T-helper 17 cell (primary cell): ENCODE data around the gene DNAI7. TPM values are rescaled to one million over a fixed set of nuclear protein-coding genes. Genes with fewer than 3 reads are reported as not detected.
A peak's percentile ranks its signal among the peaks of the same experiment; 100 is the strongest.

ENCODE experiments used
- ATAC-seq: fragments of 150-1000 bp; cut with Tn5 transposase; 2 replicates; pipeline ENCODE4 v1.10.0; 2021; ENCODE audit warnings: mild to moderate bottlenecking, moderate library complexity
- DNase-seq, 3 donors: peaks; one replicate each; pipeline versions ENCODE4 v3.0.0 to v3.0.0-alpha.2; 2020 to 2021
- H3K9me3 ChIP-seq: one replicate; pipeline ENCODE4 v1.7.0; 2013; ENCODE audit warnings: low read length, mild to moderate bottlenecking; ENCODE audit not compliant: control insufficient read depth, poor library complexity, severe bottlenecking
- H3K27ac Mint-ChIP-seq: one replicate; pipeline ENCODE4 v1.8.0; 2022; ENCODE audit warnings: mild to moderate bottlenecking, moderate library complexity, mixed read lengths
- H3K27me3 Mint-ChIP-seq: one replicate; pipeline ENCODE4 v1.8.0; 2022; ENCODE audit warnings: mixed read lengths
- H3K36me3 Mint-ChIP-seq: one replicate; pipeline ENCODE4 v1.8.0; 2022; ENCODE audit warnings: low read depth, mixed read lengths
- H3K4me1 Mint-ChIP-seq: one replicate; pipeline ENCODE4 v1.8.0; 2022; ENCODE audit warnings: mild to moderate bottlenecking, mixed read lengths
- H3K4me3 Mint-ChIP-seq: one replicate; pipeline ENCODE4 v1.8.0; 2022; ENCODE audit warnings: mild to moderate bottlenecking, moderate library complexity, mixed read lengths
- total RNA-seq, 4 donors: library from RNA in 2 of 4; stranded (reverse) in 2 of 4; gene quantifications; one replicate each; pipeline ENCODE4 v1.2.3 and lab custom pipeline; 2022 to 2026

DNAI7 gene
- total RNA-seq, 2 donors from 2014 or later: 0.72 to 1.1 TPM

- H3K4me1 Mint-ChIP-seq: peaks cover 19% of the 10 kb centered on the region
- H3K27ac Mint-ChIP-seq: no peak overlapping the region
- no peak overlapping the region for H3K4me3 Mint-ChIP-seq
- no peak for ATAC-seq
- peaks cover 11% of the 10 kb centered on the region for H3K36me3 Mint-ChIP-seq
- DNase-seq: no peak
- H3K9me3 ChIP-seq: no peaks in the 10 kb centered on the region
- no peaks in the 10 kb centered on the region for H3K27me3 Mint-ChIP-seq
Measured at GRCh38 chr12:25074954-25075353, 120.0 kb downstream of the DNAI7 start.

- ATAC-seq: no peak
- H3K9me3 ChIP-seq: no peaks in the 10 kb centered on the region
- H3K27ac Mint-ChIP-seq: no peak overlapping the region
- DNase-seq: no peak
- H3K4me3 Mint-ChIP-seq: no peak overlapping the region
- peaks cover 11% of the 10 kb centered on the region for H3K36me3 Mint-ChIP-seq
- peaks cover 19% of the 10 kb centered on the region for H3K4me1 Mint-ChIP-seq
- no peaks in the 10 kb centered on the region for H3K27me3 Mint-ChIP-seq
Measured at GRCh38 chr12:25074113-25074512, 120.8 kb downstream of the DNAI7 start.

- H3K9me3 ChIP-seq: no peaks in the 10 kb centered on the region
- H3K4me1 Mint-ChIP-seq: peaks cover 22% of the 10 kb centered on the region
- no peaks in the 10 kb centered on the region for H3K27me3 Mint-ChIP-seq
- peaks cover 11% of the 10 kb centered on the region for H3K36me3 Mint-ChIP-seq
- ATAC-seq (no peak), DNase-seq (no peak)
- H3K27ac Mint-ChIP-seq: no peak overlapping the region
- no peak overlapping the region for H3K4me3 Mint-ChIP-seq
Measured at GRCh38 chr12:25072906-25073650, 121.9 kb downstream of the DNAI7 start.

- peaks cover 25% of the 10 kb centered on the region for H3K4me1 Mint-ChIP-seq
- no peaks in the 10 kb centered on the region for H3K27me3 Mint-ChIP-seq
- no peaks in the 10 kb centered on the region for H3K9me3 ChIP-seq
- H3K4me3 Mint-ChIP-seq: no peak overlapping the region
- ATAC-seq: no peak
- no peak for DNase-seq
- peaks cover 15% of the 10 kb centered on the region for H3K36me3 Mint-ChIP-seq
- no peak overlapping the region for H3K27ac Mint-ChIP-seq
Measured at GRCh38 chr12:25071366-25071765, 123.6 kb downstream of the DNAI7 start.

- H3K4me1 Mint-ChIP-seq: peaks cover 25% of the 10 kb centered on the region
- no peak for DNase-seq
- H3K27me3 Mint-ChIP-seq: no peaks in the 10 kb centered on the region
- peaks cover 14% of the 10 kb centered on the region for H3K36me3 Mint-ChIP-seq
- H3K27ac Mint-ChIP-seq: no peak overlapping the region
- no peak overlapping the region for H3K4me3 Mint-ChIP-seq
- no peak for ATAC-seq
- H3K9me3 ChIP-seq: no peaks in the 10 kb centered on the region
Measured at GRCh38 chr12:25069224-25069623, 125.7 kb downstream of the DNAI7 start.

DNA sequence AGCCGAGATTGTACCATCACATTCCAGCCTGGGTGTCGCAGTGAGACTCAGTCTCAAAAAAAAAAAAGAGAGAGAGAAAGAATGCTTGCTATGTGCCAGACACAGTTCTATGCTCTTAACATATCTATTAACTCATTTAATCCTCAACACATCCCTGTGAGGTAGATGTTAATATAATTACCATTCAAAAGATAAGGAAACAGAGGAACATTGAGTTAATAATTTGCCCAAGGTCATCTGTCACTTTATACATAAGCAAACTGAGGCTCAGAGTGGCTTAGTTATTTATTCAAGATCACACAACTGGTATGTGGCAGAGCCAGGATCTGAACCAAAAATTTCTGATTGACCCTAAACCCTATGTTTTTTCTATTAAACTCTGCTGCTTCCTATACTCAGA is 129.9 kb downstream of the DNAI7 start:
- Mint-ChIP-seq H3K4me3 (no peak overlapping the region), H3K36me3 (peaks cover 10% of the 10 kb centered on the region), H3K4me1 (peaks cover 13% of the 10 kb centered on the region), H3K27ac (peak overlapping the region; percentile 83), H3K27me3 (no peaks in the 10 kb centered on the region)
- DNase-seq (no peak), ATAC-seq (no peak)
- H3K9me3 ChIP-seq: no peaks in the 10 kb centered on the region

DNA sequence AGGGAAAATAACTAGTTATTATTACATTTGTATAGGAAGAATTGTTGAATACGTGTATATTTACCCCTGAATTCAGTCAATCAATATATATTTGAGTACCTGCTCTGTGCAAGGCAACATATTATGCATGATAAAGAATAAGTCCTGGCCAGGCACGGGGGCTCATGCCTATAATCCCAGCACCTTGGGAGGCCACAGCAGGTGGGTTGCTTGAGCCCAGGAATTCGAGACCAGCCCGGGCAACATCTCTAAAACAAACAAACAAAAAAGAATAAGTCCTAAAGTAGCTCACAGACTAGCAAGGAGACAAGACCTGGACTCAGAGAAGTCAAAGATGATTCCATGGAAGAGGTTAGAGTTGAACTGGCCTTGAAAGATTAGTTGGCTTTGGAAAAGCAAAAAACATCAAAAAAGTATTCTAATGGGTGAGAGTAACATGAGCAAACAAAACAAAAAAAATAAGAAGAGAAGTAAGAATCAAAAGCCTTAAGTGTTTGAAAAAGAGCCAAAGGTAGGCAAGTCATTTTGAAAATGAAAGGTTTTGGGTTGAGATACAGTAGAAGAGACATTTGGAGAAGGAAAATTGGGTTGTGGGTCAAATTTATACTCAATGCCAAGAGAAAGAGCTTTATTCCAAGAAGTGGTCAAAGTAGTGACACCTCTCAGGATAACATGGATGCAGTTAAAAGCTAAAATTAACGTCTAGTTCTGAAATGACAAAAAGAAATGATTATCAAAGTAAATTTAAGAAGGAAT is 130.9 kb downstream of the DNAI7 start:
- H3K4me3 Mint-ChIP-seq: no peak overlapping the region
- H3K27ac Mint-ChIP-seq: peak overlapping the region; percentile 83
- DNase-seq (no peak), ATAC-seq (no peak)
- H3K9me3 ChIP-seq: no peaks in the 10 kb centered on the region
- H3K4me1 Mint-ChIP-seq: peaks cover 15% of the 10 kb centered on the region
- H3K36me3 Mint-ChIP-seq: peaks cover 10% of the 10 kb centered on the region
- H3K27me3 Mint-ChIP-seq: no peaks in the 10 kb centered on the region

- ATAC-seq (no peak), DNase-seq (no peak)
- H3K27ac Mint-ChIP-seq: no peak overlapping the region
- H3K4me1 Mint-ChIP-seq: peaks cover 41% of the 10 kb centered on the region
- H3K27me3 Mint-ChIP-seq: no peaks in the 10 kb centered on the region
- peaks cover 2% of the 10 kb centered on the region for H3K36me3 Mint-ChIP-seq
- no peaks in the 10 kb centered on the region for H3K9me3 ChIP-seq
- no peak overlapping the region for H3K4me3 Mint-ChIP-seq
Measured at GRCh38 chr12:25058658-25059058, 136.3 kb downstream of the DNAI7 start.

Other genes with a start within 250 kb of the DNAI7 start
- 1 to 10 TPM; 1.1 to 1.6 TPM for gene BCAT1, start 246.1 kb downstream of the DNAI7 start, total RNA-seq
- 10 to 100 TPM; 23.2 to 28.5 TPM for gene ETFRF1, start 77 bp upstream of the DNAI7 start, total RNA-seq
- 10 to 100 TPM; 26.4 to 32.3 TPM for gene KRAS, start 55.8 kb upstream of the DNAI7 start, total RNA-seq